A549 (cell line): ENCODE results near the gene HDGFL2.

ENCODE experiments used
- CTCF ChIP-seq: fragments of >200 bp; sonication (Bioruptor Twin); formaldehyde crosslinking; IDR thresholded peaks from 3 replicates; pipeline ENCODE4 v1.5.1; 2016
- EP300 ChIP-seq, 2 experiments: fragments of >200 bp; sonication (Bioruptor Twin); formaldehyde crosslinking; IDR thresholded peaks; 2 replicates in 1 of 2; 3 replicates in 1 of 2; pipeline ENCODE4 v1.6.1; 2016 to 2017
- FOXS1 ChIP-seq: fragments of 250-450 bp; sonication (Bioruptor Pico); IDR thresholded peaks from 2 replicates; pipeline ENCODE4 v1.5.0; 2020; ENCODE audit warnings: mild to moderate bottlenecking, moderate library complexity
- POLR2A ChIP-seq: IDR thresholded peaks from 2 replicates; pipeline ENCODE4 v1.6.1; 2012; ENCODE audit warnings: mild to moderate bottlenecking, low read length
- TF ChIP-seq, protein P1 (sequence below): fragments of 150-350 bp; IDR thresholded peaks from 2 replicates; pipeline ENCODE4 v1.6.1; 2014; ENCODE audit warnings: low read depth, mild to moderate bottlenecking, low read length

DNA sequence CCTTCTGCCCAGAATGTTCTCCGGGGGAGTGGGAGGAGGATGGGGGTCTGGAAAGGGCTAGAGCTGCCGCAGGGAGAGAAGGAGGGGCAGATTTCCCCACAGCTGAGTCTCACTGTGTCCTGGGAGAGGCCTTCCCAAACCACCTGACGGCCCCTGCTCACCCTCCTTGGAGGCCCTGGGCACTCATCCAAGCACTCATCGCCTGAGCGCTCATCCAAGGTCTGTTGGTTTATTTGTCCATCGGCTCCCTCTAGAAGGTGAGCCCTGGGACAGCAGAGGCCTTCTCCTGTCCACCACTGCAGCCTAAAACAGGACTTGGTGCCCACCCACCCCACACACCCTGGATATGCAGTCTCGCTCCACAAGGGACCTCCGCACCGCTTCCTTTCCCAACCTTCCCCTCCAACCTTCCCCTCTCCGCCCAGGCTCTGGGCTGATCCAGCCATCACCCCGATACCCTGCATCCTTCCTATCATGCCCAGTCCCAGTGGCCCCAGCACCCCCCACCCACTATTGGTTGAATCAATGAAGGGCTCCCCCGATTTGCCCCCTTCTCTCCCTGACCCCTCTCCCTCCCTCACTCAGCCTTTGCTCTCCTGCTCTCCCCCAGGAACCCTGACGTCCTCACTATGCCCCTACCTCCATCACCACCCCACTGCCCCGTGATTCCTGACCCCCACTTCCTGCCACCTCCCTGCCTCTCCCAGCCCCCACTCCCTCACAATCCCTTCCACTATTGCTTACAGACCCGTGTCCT is 16.2 kb upstream of the HDGFL2 start:
- TF ChIP-seq POLR2A = no peak
- no peak for TF ChIP-seq EP300 (IDR thresholded peaks at IDR 0.05)
- TF ChIP-seq FOXS1 = no peak
- TF ChIP-seq, protein P1, sequence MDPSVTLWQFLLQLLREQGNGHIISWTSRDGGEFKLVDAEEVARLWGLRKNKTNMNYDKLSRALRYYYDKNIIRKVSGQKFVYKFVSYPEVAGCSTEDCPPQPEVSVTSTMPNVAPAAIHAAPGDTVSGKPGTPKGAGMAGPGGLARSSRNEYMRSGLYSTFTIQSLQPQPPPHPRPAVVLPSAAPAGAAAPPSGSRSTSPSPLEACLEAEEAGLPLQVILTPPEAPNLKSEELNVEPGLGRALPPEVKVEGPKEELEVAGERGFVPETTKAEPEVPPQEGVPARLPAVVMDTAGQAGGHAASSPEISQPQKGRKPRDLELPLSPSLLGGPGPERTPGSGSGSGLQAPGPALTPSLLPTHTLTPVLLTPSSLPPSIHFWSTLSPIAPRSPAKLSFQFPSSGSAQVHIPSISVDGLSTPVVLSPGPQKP = no peak
- TF ChIP-seq CTCF = no peak
